ENCODE measurements around the gene LAMC3. TPM values are rescaled to one million over a fixed set of nuclear protein-coding genes. Genes with fewer than 3 reads are reported as not detected.
A peak's percentile ranks its signal among the peaks of the same experiment; 100 is the strongest.

The LAMC3 gene
- total RNA-seq, 1 experiment from 2014 or later, result not detected

DNA sequence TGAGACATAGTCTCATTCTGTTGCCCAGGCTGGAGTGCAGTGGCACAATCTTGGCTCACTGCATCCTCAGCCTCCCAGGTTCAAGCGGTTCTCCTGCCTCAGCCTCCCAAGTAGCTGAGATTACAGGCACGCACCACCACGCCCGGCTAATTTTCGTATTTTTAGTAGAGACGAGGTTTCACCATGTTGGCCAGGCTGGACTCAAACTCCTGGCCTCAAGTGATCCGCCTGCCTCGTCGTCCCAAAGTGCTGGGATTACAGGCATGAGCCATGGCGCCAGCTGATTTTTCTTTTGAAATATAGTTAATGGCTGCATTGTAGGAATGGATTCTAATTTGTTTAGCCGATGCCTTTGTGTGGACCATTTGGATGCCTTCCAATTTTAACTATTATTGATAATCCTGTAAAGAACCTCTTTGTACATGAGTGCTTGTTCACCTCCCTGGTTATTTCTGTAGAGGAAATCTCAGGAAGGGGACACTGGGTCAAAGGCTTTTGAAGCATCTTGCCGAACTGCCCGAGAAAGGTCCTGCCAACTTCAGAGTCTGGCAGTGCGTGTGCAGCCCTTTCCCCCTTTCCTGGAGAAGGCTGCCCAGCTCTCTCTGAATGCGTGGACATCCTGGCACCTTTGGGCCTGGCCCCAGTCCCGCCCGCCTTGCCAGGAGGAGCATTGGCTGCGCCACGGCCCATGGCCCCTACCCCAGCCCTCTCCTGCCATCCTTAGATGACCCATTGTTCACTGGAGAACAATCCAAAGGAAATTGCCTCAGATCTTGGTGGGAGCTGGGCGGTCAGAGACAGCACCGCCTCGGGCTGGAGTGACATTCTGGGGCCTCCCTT lies 107.5 kb downstream of the LAMC3 start:
- no peak for DNase-seq (ENCODE audit: low read depth)

- DNase-seq (ENCODE audit: low read depth), result no peak
Measured at GRCh38 chr9:131117121-131117761, 108.3 kb downstream of the LAMC3 start.

DNA sequence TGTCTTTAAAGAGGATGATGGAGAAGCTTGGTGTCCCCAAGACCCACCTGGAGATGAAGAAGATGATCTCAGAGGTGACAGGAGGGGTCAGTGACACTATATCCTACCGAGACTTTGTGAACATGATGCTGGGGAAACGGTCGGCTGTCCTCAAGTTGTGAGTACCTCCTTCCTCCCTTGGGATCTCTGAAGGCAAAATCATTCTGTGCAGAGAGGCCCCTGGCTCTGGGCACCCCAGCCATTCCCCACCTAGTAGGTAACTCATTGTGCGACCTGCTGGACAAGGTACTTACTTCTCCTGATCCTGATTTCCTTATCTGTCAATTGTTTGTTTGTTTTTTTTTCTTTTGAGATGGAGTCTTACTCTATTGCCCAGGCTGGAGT lies 108.8 kb downstream of the LAMC3 start:
- no peak for DNase-seq (ENCODE audit: low read depth)

GRCh38 chr9:131119600-131119999 lies 110.6 kb downstream of the LAMC3 start:
- DNase-seq (ENCODE audit: low read depth), result no peak

DNA sequence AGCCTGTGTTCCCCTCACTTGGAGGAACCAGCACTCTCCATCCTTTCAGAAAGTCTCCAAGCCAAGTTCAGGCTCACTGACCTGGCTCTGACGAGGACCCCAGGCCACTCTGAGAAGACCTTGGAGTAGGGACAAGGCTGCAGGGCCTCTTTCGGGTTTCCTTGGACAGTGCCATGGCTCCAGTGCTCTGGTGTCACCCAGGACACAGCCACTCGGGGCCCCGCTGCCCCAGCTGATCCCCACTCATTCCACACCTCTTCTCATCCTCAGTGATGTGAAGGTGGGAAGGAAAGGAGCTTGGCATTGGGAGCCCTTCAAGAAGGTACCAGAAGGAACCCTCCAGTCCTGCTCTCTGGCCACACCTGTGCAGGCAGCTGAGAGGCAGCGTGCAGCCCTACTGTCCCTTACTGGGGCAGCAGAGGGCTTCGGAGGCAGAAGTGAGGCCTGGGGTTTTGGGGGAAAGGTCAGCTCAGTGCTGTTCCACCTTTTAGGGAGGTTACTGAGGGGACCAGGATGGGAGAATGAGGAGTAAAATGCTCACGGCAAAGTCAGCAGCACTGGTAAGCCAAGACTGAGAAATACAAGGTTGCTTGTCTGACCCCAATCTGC lies 111.8 kb downstream of the LAMC3 start:
- no peak for DNase-seq (ENCODE audit: low read depth)

DNA sequence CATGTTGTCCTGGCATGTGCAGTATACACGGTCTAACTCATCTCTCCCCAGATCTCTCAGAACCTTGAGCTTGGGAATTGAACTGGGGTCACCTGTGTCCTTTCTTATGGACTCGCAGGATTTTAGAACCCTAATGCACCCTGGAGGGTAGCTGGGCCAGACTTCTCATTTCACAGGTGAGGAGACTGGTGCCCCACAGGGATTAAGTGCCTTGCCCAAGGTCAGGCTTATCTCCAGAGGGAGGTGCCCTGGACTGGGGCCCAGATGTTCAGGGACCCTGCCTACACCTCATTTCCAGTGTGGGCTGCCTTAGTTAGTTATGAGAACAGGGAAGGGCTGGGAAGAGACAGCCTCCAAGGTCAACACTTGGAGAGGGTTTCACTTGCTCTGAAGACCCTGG lies 112.4 kb downstream of the LAMC3 start:
- no peak for DNase-seq (ENCODE audit: low read depth)

- DNase-seq (ENCODE audit: low read depth), result no peak
Measured at GRCh38 chr9:131122158-131122557, 113.2 kb downstream of the LAMC3 start.

DNA sequence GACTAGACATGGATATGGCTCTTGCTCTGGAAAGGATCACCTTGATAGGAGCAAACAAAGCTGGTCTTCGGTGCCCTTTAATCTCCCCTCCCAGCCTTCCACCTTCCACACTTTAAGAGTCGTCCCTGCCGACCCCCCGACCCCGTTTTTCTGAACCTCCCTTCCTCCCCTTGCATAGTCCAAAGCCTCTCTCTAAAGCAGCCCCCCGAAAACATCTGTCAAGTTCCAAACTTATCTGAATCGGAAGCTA lies 116.0 kb downstream of the LAMC3 start:
- DNase-seq (ENCODE audit: low read depth), result no peak

DNA sequence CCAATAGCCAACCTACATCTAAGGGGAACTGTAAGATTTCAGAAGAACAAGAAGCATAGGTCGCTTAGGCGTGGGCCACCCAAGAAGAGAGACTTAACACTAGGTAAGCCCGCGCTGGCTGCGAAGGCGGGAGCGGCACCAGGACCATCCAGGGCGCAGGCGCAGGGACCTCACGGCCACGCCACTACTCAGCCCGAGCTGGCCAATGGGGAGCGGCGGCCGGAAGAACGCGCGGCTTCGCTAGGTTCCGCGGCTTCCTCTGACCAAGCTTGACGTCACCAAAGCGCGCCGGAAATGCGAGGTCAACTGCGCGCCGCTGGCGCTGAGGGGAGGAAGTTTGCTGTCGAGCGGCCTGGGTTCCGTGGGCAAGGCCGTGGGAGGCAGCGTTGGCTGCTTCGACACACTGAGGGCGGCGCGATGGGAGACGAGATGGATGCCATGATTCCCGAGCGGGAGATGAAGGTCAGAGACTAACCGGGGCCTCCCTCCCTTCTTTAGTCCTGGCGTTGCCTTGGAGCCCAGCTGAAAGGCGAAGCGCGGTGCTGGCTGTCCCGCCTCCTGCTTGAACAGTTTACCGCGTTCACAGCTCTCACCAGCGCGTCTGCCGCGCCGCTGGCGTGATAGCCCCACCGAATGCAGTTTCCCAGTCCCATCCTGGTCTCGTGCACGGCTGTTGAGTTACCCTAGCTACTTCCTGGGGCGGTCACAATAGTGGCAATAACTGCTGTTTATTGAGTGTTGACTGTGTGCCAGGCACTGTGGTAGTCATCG lies 116.5 kb downstream of the LAMC3 start, which contains the start of gene NUP214:
NUP214 (plus strand) TSS at position 299 of the 771 bp plus-strand sequence; CDS start at position 418, 119 bp downstream.
- DNase-seq (ENCODE audit: low read depth), result peak; percentile 95

DNA sequence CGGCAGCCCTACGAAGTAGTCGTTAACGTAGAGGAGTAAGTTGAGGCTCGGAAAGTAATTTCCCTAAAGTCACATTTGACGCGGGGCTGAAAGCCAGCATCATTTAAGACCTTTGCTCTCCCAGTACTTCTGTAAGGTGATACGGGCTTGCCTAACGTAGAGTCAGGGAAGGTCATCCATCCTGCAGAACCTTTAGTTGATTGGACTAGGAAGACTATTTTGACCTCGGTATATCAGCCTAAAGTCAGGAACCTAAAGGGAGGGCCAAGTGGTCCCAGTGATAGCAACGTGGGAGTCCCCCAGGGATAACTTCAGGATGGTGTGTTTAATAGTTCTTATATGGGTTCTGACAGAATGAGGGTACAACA lies 117.1 kb downstream of the LAMC3 start:
- no peak for DNase-seq (ENCODE audit: low read depth)

DNA sequence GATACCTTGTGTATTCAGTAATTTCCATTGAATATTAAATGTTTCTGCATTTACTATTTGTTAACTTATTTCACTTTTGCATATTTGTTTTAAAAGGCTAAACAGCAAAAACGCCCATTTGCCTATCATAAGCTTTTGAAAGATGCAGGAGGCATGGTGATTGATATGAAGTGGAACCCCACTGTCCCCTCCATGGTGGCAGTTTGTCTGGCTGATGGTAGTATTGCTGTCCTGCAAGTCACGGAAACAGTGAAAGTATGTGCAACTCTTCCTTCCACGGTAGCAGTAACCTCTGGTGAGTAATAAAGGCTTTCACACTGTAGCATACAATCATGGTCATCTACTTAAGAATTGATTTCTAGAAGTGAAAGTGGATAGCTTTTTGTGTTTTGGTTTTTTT lies 120.2 kb downstream of the LAMC3 start:
- DNase-seq (ENCODE audit: low read depth), result no peak

GRCh38 chr9:131138676-131139075 lies 129.7 kb downstream of the LAMC3 start:
- no peak for DNase-seq (ENCODE audit: low read depth)

GRCh38 chr9:131140112-131140511 lies 131.1 kb downstream of the LAMC3 start:
- no peak for DNase-seq (ENCODE audit: low read depth)

DNA sequence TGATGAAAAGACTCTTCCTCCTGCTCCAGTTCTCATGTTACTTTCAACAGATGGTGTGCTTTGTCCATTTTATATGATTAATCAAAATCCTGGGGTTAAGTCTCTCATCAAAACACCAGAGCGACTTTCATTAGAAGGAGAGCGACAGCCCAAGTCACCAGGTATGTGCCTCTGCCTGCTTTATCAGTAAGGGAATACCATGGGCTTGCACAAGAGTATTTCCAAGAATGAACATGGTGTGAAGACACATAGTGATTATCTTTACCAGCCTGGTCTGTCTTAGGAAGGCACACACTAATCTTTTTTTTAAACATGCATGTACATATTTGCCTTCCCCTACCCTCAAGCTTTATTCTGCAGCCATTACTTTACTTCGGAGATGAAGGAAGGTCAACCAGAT lies 131.6 kb downstream of the LAMC3 start:
- no peak for DNase-seq (ENCODE audit: low read depth)

- DNase-seq (ENCODE audit: low read depth), result no peak
Measured at GRCh38 chr9:131142160-131142559, 133.2 kb downstream of the LAMC3 start.

Other genes with a start within 250 kb of the LAMC3 start
- 63.4 and 70.9 TPM in 2 replicates for gene ABL1, start 173.9 kb upstream of the LAMC3 start, total RNA-seq (2014; rRNA removed)
- not detected in 2 replicates for gene QRFP, start 112.4 kb upstream of the LAMC3 start, total RNA-seq (2014; rRNA removed)
- 0.51 and 1.7 TPM in 2 replicates for gene FIBCD1, start 69.9 kb upstream of the LAMC3 start, total RNA-seq (2014; rRNA removed)
- gene AIF1L, start 87.4 kb downstream of the LAMC3 start, total RNA-seq (2014; rRNA removed), result 0.06 TPM in 1 of 2 replicates, not detected in the other
- 18.0 and 21.5 TPM in 2 replicates for gene NUP214, start 116.4 kb downstream of the LAMC3 start, total RNA-seq (2014; rRNA removed)